OCI-LY7 (cell line): ENCODE data around the gene CSNK1G2. TPM values are rescaled to one million over a fixed set of nuclear protein-coding genes. Genes with fewer than 3 reads are reported as not detected.

Source experiments
- BruUV-seq: library from RNA; stranded (reverse); fragments of 400-500 nt; replicated peaks from 2 replicates; lab custom pipeline; 2021; lab: Mats Ljungman, UMichigan
- CTCF ChIA-PET: fragments of 300-600 bp; sonication (Branson Sonifier 250); formaldehyde crosslinking; loops from one replicate; lab custom pipeline; 2022; ENCODE audit warnings: antibody characterized with exemption; ENCODE audit not compliant: unreplicated experiment; lab: Charles Lee
- POLR2A ChIA-PET: fragments of 300-600 bp; sonication (Branson Sonifier 250); formaldehyde crosslinking; loops from one replicate; lab custom pipeline; 2022; ENCODE audit warnings: antibody characterized with exemption; lab: Charles Lee
- DNase-seq: peaks from one replicate; pipeline ENCODE4 v3.0.0-alpha.2; 2015; ENCODE audit warnings: low spot score
- H2AFZ ChIP-seq: fragments of 200-600 bp; sonication (generic), shearing (Covaris generic); 2 replicates; pipeline ENCODE4 v1.6.1; 2014; ENCODE audit warnings: mild to moderate bottlenecking, antibody characterized with exemption, low read length, moderate library complexity
- H3K27ac ChIP-seq: fragments of 200-600 bp; sonication (generic); 2 replicates; pipeline ENCODE4 v1.5.1; 2014; ENCODE audit warnings: mixed run types, low read depth, mild to moderate bottlenecking, moderate library complexity, low read length, inconsistent platforms; ENCODE audit not compliant: poor library complexity, severe bottlenecking
- H3K36me3 ChIP-seq: fragments of 200-600 bp; sonication (generic); 2 replicates; pipeline ENCODE4 v1.6.1; 2014; ENCODE audit warnings: mild to moderate bottlenecking, antibody characterized with exemption, low read length, moderate library complexity, mixed read lengths; ENCODE audit not compliant: insufficient read depth
- H3K4me1 ChIP-seq: fragments of 200-600 bp; sonication (generic); 2 replicates; pipeline ENCODE4 v1.5.1; 2014; ENCODE audit warnings: mild to moderate bottlenecking, low read length; ENCODE audit not compliant: insufficient read depth, poor library complexity, severe bottlenecking
- H3K4me2 ChIP-seq: fragments of 200-600 bp; sonication (generic); 2 replicates; pipeline ENCODE4 v1.6.1; 2014; ENCODE audit warnings: mild to moderate bottlenecking, low read length
- H3K4me3 ChIP-seq: fragments of 200-600 bp; sonication (generic); 2 replicates; pipeline ENCODE4 v1.5.1; 2014; ENCODE audit warnings: mild to moderate bottlenecking, low read depth, low read length; ENCODE audit not compliant: poor library complexity, severe bottlenecking
- H3K79me2 ChIP-seq: fragments of 200-600 bp; sonication (generic); 2 replicates; pipeline ENCODE4 v1.6.1; 2016; ENCODE audit warnings: low read depth, mild to moderate bottlenecking, low read length, moderate library complexity, mixed read lengths; ENCODE audit not compliant: insufficient read depth
- H3K9me2 ChIP-seq: fragments of 200-600 bp; sonication (generic); 2 replicates; pipeline ENCODE4 v1.6.1; 2016; ENCODE audit warnings: mild to moderate bottlenecking, low read length, mixed read lengths; ENCODE audit not compliant: insufficient read depth
- H3K9me3 ChIP-seq: fragments of 200-600 bp; sonication (generic); 2 replicates; pipeline ENCODE4 v1.6.1; 2014; ENCODE audit warnings: mild to moderate bottlenecking, mixed run types, low read length, mixed read lengths
- H4K20me1 ChIP-seq: fragments of 200-600 bp; sonication (generic); 2 replicates; pipeline ENCODE4 v1.6.1; 2014; ENCODE audit warnings: mild to moderate bottlenecking, antibody characterized with exemption, low read length, moderate library complexity, mixed read lengths; ENCODE audit not compliant: insufficient read depth
- CTCF ChIP-seq: fragments of 200-600 bp; sonication (generic); conservative IDR thresholded peaks from 2 replicates; pipeline ENCODE4 v1.5.1; 2014; ENCODE audit warnings: mild to moderate bottlenecking, antibody characterized with exemption, low read length, moderate library complexity, mixed read lengths
- EZH2phosphoT487 ChIP-seq: fragments of 200-600 bp; sonication (generic); IDR thresholded peaks from 2 replicates; pipeline ENCODE4 v1.6.1; 2018; ENCODE audit warnings: low read depth, borderline replicate concordance, mild to moderate bottlenecking, mixed run types, antibody characterized with exemption, low read length, moderate library complexity, mixed read lengths
- intact Hi-C: fragments of 100-400 bp; cut with micrococcal nuclease; formaldehyde crosslinking; loops from one replicate; pipeline ENCODE4 v1.10.0; 2022; ENCODE audit not compliant: unreplicated experiment
- total RNA-seq, 2 experiments: library from RNA; depleted of rRNA in 1 of 2; stranded (reverse); fragments of >200 nt in 1 of 2; shearing (Covaris generic) in 1 of 2; gene quantifications; 2 replicates each; pipeline ENCODE4 v1.2.3, GENCODE V29; 2014 to 2022

CSNK1G2 gene
- total RNA-seq, 2 experiments from 2014 or later: 95.9 to 133 TPM

DNA sequence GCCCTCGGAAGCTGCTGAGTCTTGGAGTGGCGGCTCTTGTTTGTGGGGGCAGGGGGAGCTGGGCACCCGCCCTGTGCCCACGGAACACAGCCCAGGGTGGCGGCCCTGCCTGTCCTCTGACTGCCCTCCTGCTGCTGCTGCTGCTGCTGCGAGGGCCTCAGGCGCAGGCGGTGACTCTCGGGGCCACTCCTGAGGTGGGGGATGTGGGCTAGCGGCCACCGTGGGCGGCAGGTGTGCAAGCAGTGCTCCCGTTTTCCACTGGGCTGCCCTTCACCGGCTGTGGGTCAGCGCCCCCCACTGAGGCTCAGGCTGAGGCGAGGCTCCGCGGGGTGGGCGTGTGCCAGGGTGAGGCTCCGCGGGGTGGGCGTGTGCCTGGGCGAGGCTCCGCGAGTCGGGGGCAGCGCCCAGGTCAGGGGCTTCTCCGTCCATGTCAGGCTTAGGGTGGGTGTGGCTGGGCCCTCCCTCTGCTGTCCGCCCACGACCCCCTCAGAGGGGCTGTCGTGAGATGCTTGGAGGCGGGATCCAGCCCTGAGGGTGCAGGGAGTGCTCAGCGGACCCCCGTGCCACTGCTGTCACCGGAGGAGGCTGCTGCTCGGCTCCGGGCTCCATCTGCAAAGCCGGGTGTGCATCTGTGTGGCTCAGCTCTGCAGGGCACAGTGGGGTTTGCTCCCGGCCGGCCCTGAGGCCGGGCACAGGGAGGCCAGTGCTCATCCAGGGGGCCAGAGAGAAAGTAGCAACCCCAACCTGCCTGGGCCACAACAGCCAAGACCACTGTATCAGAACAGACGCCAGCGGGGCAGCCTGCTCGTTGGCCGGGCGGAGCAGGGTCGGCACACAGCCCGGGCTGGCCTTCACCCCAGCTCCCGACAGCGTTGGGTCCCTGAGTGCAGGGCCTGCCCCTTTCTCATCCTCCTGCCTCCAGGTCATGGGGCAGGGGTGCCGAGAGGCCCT is 14.5 kb downstream of the CSNK1G2 start:
- no peak overlapping the region for H3K4me2 ChIP-seq
- no peak overlapping the region for H3K4me3 ChIP-seq
- no peaks in the 10 kb centered on the region for H3K4me1 ChIP-seq
- peaks cover 10% of the 10 kb centered on the region; the same call in 1 of the 2 replicates for H3K79me2 ChIP-seq
- intact Hi-C loops: no loop called here
- BruUV-seq: no TSS peak
- H2AFZ ChIP-seq: no peak overlapping the region
- CTCF ChIA-PET: no interaction called here
- POLR2A ChIA-PET: no interaction called here
- no peak for DNase-seq
- H4K20me1 ChIP-seq: no peaks in the 10 kb centered on the region
- no peak overlapping the region for H3K27ac ChIP-seq
- no peaks in the 10 kb centered on the region for H3K9me2 ChIP-seq
- H3K36me3 ChIP-seq: peaks cover 23% of the 10 kb centered on the region
- TF ChIP-seq CTCF: no peak
- no peak for TF ChIP-seq EZH2phosphoT487
- H3K9me3 ChIP-seq: no peaks in the 10 kb centered on the region

- DNase-seq: no peak
- Histone ChIP-seq H2AFZ (no peak overlapping the region), H3K36me3 (peaks cover 19% of the 10 kb centered on the region), H4K20me1 (no peaks in the 10 kb centered on the region), H3K27ac (no peak overlapping the region), H3K4me3 (no peak overlapping the region), H3K4me1 (no peaks in the 10 kb centered on the region), H3K4me2 (no peak overlapping the region), H3K9me3 (no peaks in the 10 kb centered on the region), H3K79me2 (0 out of 2 replicates have a peak, but pooled peaks cover 4% of the 10 kb centered on the region), H3K9me2 (no peaks in the 10 kb centered on the region)
- TF ChIP-seq EZH2phosphoT487 (no peak), CTCF (no peak)
- no TSS peak for BruUV-seq
- ChIA-PET POLR2A (no interaction called here), CTCF (no interaction called here)
- intact Hi-C loops: no loop called here
Observed at GRCh38 chr19:1956122-1956494, 15.1 kb downstream of the CSNK1G2 start.

- no peak for TF ChIP-seq CTCF
- no peak for TF ChIP-seq EZH2phosphoT487
- DNase-seq: no peak
- H3K9me3 ChIP-seq: no peaks in the 10 kb centered on the region
- intact Hi-C loops: no loop called here
- H3K9me2 ChIP-seq: no peaks in the 10 kb centered on the region
- CTCF ChIA-PET: no interaction called here
- POLR2A ChIA-PET: no interaction called here
- H3K36me3 ChIP-seq: peaks cover 17% of the 10 kb centered on the region
- no peak overlapping the region for H3K27ac ChIP-seq
- H3K4me2 ChIP-seq: no peak overlapping the region
- H3K4me3 ChIP-seq: no peak overlapping the region
- no peaks in the 10 kb centered on the region for H4K20me1 ChIP-seq
- H2AFZ ChIP-seq: no peak overlapping the region
- no TSS peak for BruUV-seq
- 0 out of 2 replicates have a peak, but pooled peaks cover 4% of the 10 kb centered on the region for H3K79me2 ChIP-seq
- no peaks in the 10 kb centered on the region for H3K4me1 ChIP-seq
Observed at GRCh38 chr19:1956868-1957492, 16.0 kb downstream of the CSNK1G2 start.
